PC-9 (cell line): ENCODE results near the gene SERPINE1. TPM values are rescaled to one million over a fixed set of nuclear protein-coding genes. Genes with fewer than 3 reads are reported as not detected.
A peak's percentile ranks its signal among the peaks of the same experiment; 100 is the strongest.

Experiments
- BruUV-seq: library from RNA; stranded (reverse); fragments of 400-500 nt; replicated peaks from 2 replicates; lab custom pipeline; 2021; lab: Mats Ljungman, UMichigan
- CTCF ChIA-PET: fragments of 300-600 bp; sonication (Branson Sonifier 250); formaldehyde crosslinking; loops from one replicate; lab custom pipeline; 2022; ENCODE audit warnings: antibody characterized with exemption; lab: Charles Lee
- POLR2A ChIA-PET: fragments of 300-600 bp; sonication (Branson Sonifier 250); formaldehyde crosslinking; loops from one replicate; lab custom pipeline; 2022; ENCODE audit warnings: antibody characterized with exemption; ENCODE audit not compliant: unreplicated experiment; lab: Charles Lee
- DNase-seq, 2 experiments: peaks; one replicate each; pipeline versions ENCODE4 v3.0.0 to v3.0.0-alpha.2; 2015 to 2022; ENCODE audit warnings: mixed read lengths in 1 of 2
- H2AFZ ChIP-seq: fragments of 200-600 bp; sonication (generic); 2 replicates; pipeline ENCODE4 v1.8.1; 2017; ENCODE audit warnings: antibody characterized with exemption
- H3F3A ChIP-seq: fragments of 200-600 bp; sonication (generic); 2 replicates; pipeline ENCODE4 v1.8.1; 2017; ENCODE audit warnings: antibody characterized with exemption, mild to moderate bottlenecking, low read depth; ENCODE audit not compliant: insufficient read depth
- H3K27ac ChIP-seq: fragments of 200-600 bp; sonication (generic); 2 replicates; pipeline ENCODE4 v1.6.1; 2016; ENCODE audit warnings: mixed run types
- H3K27me3 ChIP-seq: fragments of 200-600 bp; sonication (generic); 2 replicates; pipeline ENCODE4 v1.6.1; 2016; ENCODE audit warnings: low read depth, mixed run types; ENCODE audit not compliant: insufficient read depth
- H3K36me3 ChIP-seq: fragments of 200-600 bp; sonication (generic); 2 replicates; pipeline ENCODE4 v1.6.1; 2016; ENCODE audit warnings: low read depth, mixed run types
- H3K4me1 ChIP-seq: fragments of 200-600 bp; sonication (generic); replicated peaks from 2 replicates; pipeline ENCODE4 v1.6.1; 2016; ENCODE audit warnings: mixed run types; ENCODE audit not compliant: insufficient read depth
- H3K4me2 ChIP-seq: fragments of 200-600 bp; sonication (generic); 2 replicates; pipeline ENCODE4 v1.6.1; 2017; ENCODE audit warnings: mixed run types
- H3K4me3 ChIP-seq: fragments of 200-600 bp; sonication (generic); 2 replicates; pipeline ENCODE4 v1.6.1; 2016; ENCODE audit warnings: mixed run types
- H3K79me2 ChIP-seq: fragments of 200-600 bp; sonication (generic); 2 replicates; pipeline ENCODE4 v1.6.1; 2017; ENCODE audit warnings: low read depth, mixed run types
- H3K9me2 ChIP-seq: fragments of 200-600 bp; sonication (generic); 2 replicates; pipeline ENCODE4 v1.8.1; 2017; ENCODE audit warnings: mild to moderate bottlenecking; ENCODE audit not compliant: insufficient read depth
- H3K9me3 ChIP-seq: fragments of 200-600 bp; sonication (generic); 2 replicates; pipeline ENCODE4 v1.8.1; 2016; ENCODE audit warnings: low read depth; ENCODE audit not compliant: insufficient read depth
- H4K20me1 ChIP-seq: fragments of 200-600 bp; sonication (generic); 2 replicates; pipeline ENCODE4 v1.8.1; 2017; ENCODE audit not compliant: insufficient read depth
- EZH2 ChIP-seq: fragments of 200-600 bp; sonication (generic); IDR thresholded peaks from 2 replicates; pipeline ENCODE4 v1.8.0; 2017; ENCODE audit warnings: antibody characterized with exemption, low read depth
- intact Hi-C: fragments of 100-400 bp; cut with micrococcal nuclease; formaldehyde crosslinking; loops from one replicate; pipeline ENCODE4 v1.10.0; 2022; ENCODE audit not compliant: unreplicated experiment
- total RNA-seq: library from RNA; stranded (reverse); gene quantifications from 2 replicates; pipeline ENCODE4 v1.2.3, GENCODE V29; 2021
- TF ChIP-seq, protein P1 (sequence below): fragments of 200-600 bp; sonication (generic); conservative IDR thresholded peaks from 2 replicates; pipeline ENCODE4 v1.6.1; 2017; ENCODE audit warnings: mixed run types, antibody characterized with exemption, mild to moderate bottlenecking, moderate library complexity

SERPINE1 gene
- total RNA-seq, 1 experiment from 2014 or later, result 36.2 TPM

DNA sequence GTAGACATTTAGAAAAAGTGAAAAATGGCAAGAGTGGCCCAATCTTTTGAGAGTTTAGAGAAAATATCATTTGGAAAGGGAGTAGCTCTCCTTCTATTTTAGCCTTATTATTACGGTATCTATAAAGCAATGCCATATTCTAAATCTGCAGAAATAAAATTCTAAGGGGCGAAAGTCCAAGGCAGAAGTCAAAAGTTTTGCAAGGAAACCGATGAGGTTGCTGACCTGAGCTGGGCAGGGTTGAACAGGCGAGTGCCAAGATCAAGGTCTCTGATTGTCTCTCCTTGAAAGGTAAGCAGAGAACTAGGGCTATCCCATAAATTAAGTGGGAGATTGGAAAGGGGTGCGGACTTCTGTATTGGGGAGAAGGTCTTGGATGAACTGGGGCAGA, 30.0 kb upstream of the SERPINE1 start:
- H3K4me1 ChIP-seq, result peaks cover 28% of the 10 kb centered on the region
- no peaks in the 10 kb centered on the region for H3K9me3 ChIP-seq
- no peak overlapping the region for H3K27ac ChIP-seq
- intact Hi-C loops, result no loop called here
- TF ChIP-seq, protein P1, sequence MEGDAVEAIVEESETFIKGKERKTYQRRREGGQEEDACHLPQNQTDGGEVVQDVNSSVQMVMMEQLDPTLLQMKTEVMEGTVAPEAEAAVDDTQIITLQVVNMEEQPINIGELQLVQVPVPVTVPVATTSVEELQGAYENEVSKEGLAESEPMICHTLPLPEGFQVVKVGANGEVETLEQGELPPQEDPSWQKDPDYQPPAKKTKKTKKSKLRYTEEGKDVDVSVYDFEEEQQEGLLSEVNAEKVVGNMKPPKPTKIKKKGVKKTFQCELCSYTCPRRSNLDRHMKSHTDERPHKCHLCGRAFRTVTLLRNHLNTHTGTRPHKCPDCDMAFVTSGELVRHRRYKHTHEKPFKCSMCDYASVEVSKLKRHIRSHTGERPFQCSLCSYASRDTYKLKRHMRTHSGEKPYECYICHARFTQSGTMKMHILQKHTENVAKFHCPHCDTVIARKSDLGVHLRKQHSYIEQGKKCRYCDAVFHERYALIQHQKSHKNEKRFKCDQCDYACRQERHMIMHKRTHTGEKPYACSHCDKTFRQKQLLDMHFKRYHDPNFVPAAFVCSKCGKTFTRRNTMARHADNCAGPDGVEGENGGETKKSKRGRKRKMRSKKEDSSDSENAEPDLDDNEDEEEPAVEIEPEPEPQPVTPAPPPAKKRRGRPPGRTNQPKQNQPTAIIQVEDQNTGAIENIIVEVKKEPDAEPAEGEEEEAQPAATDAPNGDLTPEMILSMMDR, result no peak
- no peak for TF ChIP-seq EZH2
- no TSS peak for BruUV-seq
- no peaks in the 10 kb centered on the region for H3K27me3 ChIP-seq
- no peaks in the 10 kb centered on the region; the same call in 1 of the 2 replicates for H4K20me1 ChIP-seq
- no peaks in the 10 kb centered on the region for H3K9me2 ChIP-seq
- no peaks in the 10 kb centered on the region for H3K36me3 ChIP-seq
- CTCF ChIA-PET, result no interaction called here
- H3K4me2 ChIP-seq, result no peak overlapping the region
- no peak for DNase-seq
- H3K4me3 ChIP-seq, result no peak overlapping the region
- POLR2A ChIA-PET, result interaction anchor here (0.7 kb wide), 1 partner anchor 21 kb away, joined by 3 read pairs; no protein-coding TSS in a partner anchor
- no peak overlapping the region for H2AFZ ChIP-seq
- H3F3A ChIP-seq, result peaks cover 44% of the 10 kb centered on the region
- H3K79me2 ChIP-seq, result 0 out of 2 replicates have a peak, but pooled peaks cover 8% of the 10 kb centered on the region

DNA sequence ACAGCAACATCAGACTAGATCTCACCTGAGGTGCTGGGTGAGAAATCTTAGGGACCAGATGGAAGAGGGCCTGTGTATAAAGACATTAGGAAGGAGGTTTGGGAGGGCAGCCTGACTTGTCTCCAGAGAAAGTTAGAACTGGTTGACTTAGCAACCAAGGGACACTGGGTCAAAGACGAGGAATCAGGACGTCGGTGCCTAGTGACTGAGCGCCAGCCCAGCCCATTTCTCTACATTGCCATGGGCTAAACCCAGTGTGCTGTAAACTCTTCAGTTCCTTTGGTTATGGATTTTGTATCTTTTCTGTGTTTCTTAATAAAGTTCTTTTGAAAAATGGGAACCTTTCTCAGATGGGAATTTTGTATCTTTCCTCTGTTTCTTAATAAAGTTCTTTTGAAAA, 29.3 kb upstream of the SERPINE1 start:
- no peak overlapping the region for H3K27ac ChIP-seq
- no peaks in the 10 kb centered on the region; the same call in 1 of the 2 replicates for H4K20me1 ChIP-seq
- ChIA-PET POLR2A (no interaction called here), CTCF (no interaction called here)
- H3K36me3 ChIP-seq, result no peaks in the 10 kb centered on the region
- no TSS peak for BruUV-seq
- H3K4me1 ChIP-seq, result peaks cover 34% of the 10 kb centered on the region
- H3F3A ChIP-seq, result peaks cover 46% of the 10 kb centered on the region
- intact Hi-C loops, result no loop called here
- no peaks in the 10 kb centered on the region for H3K9me3 ChIP-seq
- H3K27me3 ChIP-seq, result no peaks in the 10 kb centered on the region
- no peak overlapping the region for H2AFZ ChIP-seq
- TF ChIP-seq, protein P1, result no peak
- no peak for TF ChIP-seq EZH2
- no peaks in the 10 kb centered on the region for H3K9me2 ChIP-seq
- no peak for DNase-seq
- no peak overlapping the region for H3K4me2 ChIP-seq
- H3K79me2 ChIP-seq, result peaks cover 14% of the 10 kb centered on the region; the same call in 1 of the 2 replicates
- H3K4me3 ChIP-seq, result no peak overlapping the region

DNA sequence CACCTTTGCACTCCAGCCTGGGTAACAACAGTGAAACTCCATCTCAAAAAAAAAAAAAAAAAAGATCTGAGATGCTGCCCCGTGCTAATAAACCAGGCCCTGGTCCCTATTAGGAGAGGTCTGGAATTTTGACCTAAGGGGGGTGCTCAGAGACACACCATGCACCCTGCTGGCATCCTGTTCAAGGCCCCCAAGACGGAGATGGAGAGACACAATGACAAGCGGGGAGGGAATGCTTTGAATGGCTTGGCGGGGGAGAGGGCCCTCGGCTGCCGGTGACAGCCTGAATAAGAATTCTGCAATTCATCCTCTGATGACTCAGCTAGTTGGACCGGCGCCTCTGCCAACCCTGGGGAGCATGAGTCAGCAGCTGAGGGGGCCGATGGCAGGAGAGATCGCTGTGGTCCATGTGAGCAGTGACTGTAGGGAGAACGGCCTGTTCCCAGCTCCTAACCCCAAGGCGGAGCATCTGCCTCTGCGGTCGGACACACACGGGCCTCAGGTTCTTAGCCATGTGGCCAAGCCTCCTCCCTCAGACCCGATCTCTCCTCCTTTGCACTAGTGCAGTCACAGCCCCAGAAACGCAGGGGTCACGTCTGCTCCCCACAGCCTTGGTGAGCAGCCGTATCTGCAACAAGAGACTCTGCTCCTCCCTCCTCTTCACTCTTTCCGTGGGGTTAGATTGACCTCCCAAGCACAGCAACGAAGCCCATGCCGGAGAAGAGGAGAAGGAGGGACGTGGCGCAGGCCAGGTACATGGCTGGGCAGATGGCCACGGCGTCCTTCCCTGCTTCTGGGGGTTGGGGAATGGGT, 26.7 kb upstream of the SERPINE1 start:
- Histone ChIP-seq H3K4me2 (peak overlapping the region; percentile 77), H3K79me2 (peaks cover 19% of the 10 kb centered on the region; the same call in 1 of the 2 replicates), H3K9me3 (no peaks in the 10 kb centered on the region), H3K4me1 (peaks cover 53% of the 10 kb centered on the region), H3K36me3 (no peaks in the 10 kb centered on the region), H3K27me3 (no peaks in the 10 kb centered on the region), H3F3A (peaks cover 55% of the 10 kb centered on the region), H3K27ac (peak overlapping the region; percentile 93), H3K9me2 (no peaks in the 10 kb centered on the region), H4K20me1 (no peaks in the 10 kb centered on the region), H3K4me3 (peak overlapping the region; percentile 43; the same call in 1 of the 2 replicates), H2AFZ (no peak overlapping the region)
- POLR2A ChIA-PET, result interaction anchor here (0.5 to 2.0 kb wide), 13 partner anchors 8 to 168 kb away, joined by 3 to 27 read pairs (median 11); partner anchors contain the start of gene SERPINE1
- no TSS peak for BruUV-seq
- CTCF ChIA-PET, result interaction anchor here (0.5 to 1.0 kb wide), 7 partner anchors 9 to 406 kb away, joined by 3 to 6 read pairs (median 4); partner anchors contain the start of genes SERPINE1 and TRIM56
- peak; percentile 95 to 98 for DNase-seq
- TF ChIP-seq, protein P1, result no peak
- no peak for TF ChIP-seq EZH2
- intact Hi-C loops, result loop anchor here (1.0 kb wide), 6 partner anchors 9 to 38 kb away; partner anchors contain the start of gene TRIM56
